K562 (cell line): ENCODE measurements around the gene CPM. TPM values are rescaled to one million over a fixed set of nuclear protein-coding genes. Genes with fewer than 3 reads are reported as not detected.

Source experiments
- BCL6 ChIP-seq: fragments of 250-450 bp; sonication (Bioruptor Pico); IDR thresholded peaks from 2 replicates; pipeline ENCODE4 v1.4.0; 2020
- BRD4 ChIP-seq: fragments of 200-600 bp; sonication (generic); IDR thresholded peaks from 2 replicates; pipeline ENCODE4 v1.6.1; 2017; ENCODE audit warnings: inconsistent platforms
- CCAR2 ChIP-seq: fragments of 200-400 bp; formaldehyde crosslinking; IDR thresholded peaks from 2 replicates; pipeline ENCODE4 v1.6.1; 2017; ENCODE audit warnings: mild to moderate bottlenecking, low read depth, low read length
- CREB3 ChIP-seq: fragments of 450-650 bp; conservative IDR thresholded peaks from 2 replicates; pipeline ENCODE4 v1.6.1; 2016; ENCODE audit warnings: missing genetic modification characterization, low read depth, mild to moderate bottlenecking, missing compliant biosample characterization, moderate library complexity
- DPF2 ChIP-seq: fragments of 450-650 bp; IDR thresholded peaks from 2 replicates; pipeline ENCODE4 v1.6.1; 2016
- EZH2 ChIP-seq: IDR thresholded peaks from 2 replicates; pipeline ENCODE4 v1.6.1; 2012; ENCODE audit warnings: low read depth, mild to moderate bottlenecking, inconsistent platforms, low read length, borderline replicate concordance
- HCFC1 ChIP-seq: IDR thresholded peaks from 2 replicates; pipeline ENCODE4 v1.6.1; 2012; ENCODE audit warnings: low read depth, low read length, improper control_type of control experiment
- HSF4 ChIP-seq: fragments of 250-450 bp; sonication (Bioruptor Pico); IDR thresholded peaks from 2 replicates; pipeline ENCODE4 v2.1.2; 2022; ENCODE audit warnings: mild to moderate bottlenecking, moderate library complexity, borderline replicate concordance
- NFE2L1 ChIP-seq: fragments of 450-650 bp; IDR thresholded peaks from 2 replicates; pipeline ENCODE4 v1.6.1; 2016; ENCODE audit warnings: missing genetic modification characterization, low read depth, mild to moderate bottlenecking, missing compliant biosample characterization, moderate library complexity, borderline replicate concordance
- NKRF ChIP-seq: fragments of 450-650 bp; IDR thresholded peaks from 2 replicates; pipeline ENCODE4 v1.6.1; 2016; ENCODE audit warnings: borderline replicate concordance
- RBM14 ChIP-seq: fragments of 200-400 bp; formaldehyde crosslinking; IDR thresholded peaks from 2 replicates; pipeline ENCODE4 v1.6.1; 2018; ENCODE audit warnings: low read depth, mild to moderate bottlenecking, low read length, moderate library complexity, borderline replicate concordance; ENCODE audit not compliant: insufficient read depth
- RBM34 ChIP-seq: fragments of 200-400 bp; formaldehyde crosslinking; IDR thresholded peaks from 2 replicates; pipeline ENCODE4 v1.6.1; 2018; ENCODE audit warnings: low read length, borderline replicate concordance; ENCODE audit not compliant: insufficient read depth
- TRIM25 ChIP-seq: fragments of 450-650 bp; IDR thresholded peaks from 2 replicates; pipeline ENCODE4 v1.7.0; 2016; ENCODE audit warnings: borderline replicate concordance
- VEZF1 ChIP-seq: fragments of 200-800 bp; sonication (Bioruptor generic); IDR thresholded peaks from 2 replicates; pipeline ENCODE4 v1.6.1; 2017; ENCODE audit warnings: missing genetic modification characterization, missing compliant biosample characterization
- ZNF232 ChIP-seq: sonication (generic); formaldehyde crosslinking; IDR thresholded peaks from 2 replicates; pipeline ENCODE4 v1.8.0; 2022; ENCODE audit warnings: mild to moderate bottlenecking, missing genetic modification reagents
- ZNF280A ChIP-seq: fragments of 450-650 bp; IDR thresholded peaks from 2 replicates; pipeline ENCODE4 v1.6.1; 2018; ENCODE audit warnings: mild to moderate bottlenecking, low read depth; ENCODE audit not compliant: partially characterized antibody
- polyA plus RNA-seq, 8 experiments: library from polyadenylated mRNA; depleted of rRNA in 4 of 8; stranded (reverse) in 5 of 8; unstranded in 3 of 8; fragments of >200 nt; fragmentation: Nextera tagmentation in 2 of 8; fragmentation: Illumina TruSeq in 1 of 8; extraction: Ambion mirVana in 2 of 8; extraction: Trizol in 1 of 8; gene quantifications; 2 replicates each; pipeline versions ENCODE4 v1.2.1 to v1.2.3, GENCODE V29; 2011 to 2014; ENCODE audit warnings: inconsistent platforms in 1 of 8, missing spikeins in 1 of 8
- total RNA-seq, 7 experiments: library from RNA; depleted of rRNA in 6 of 7; stranded (reverse); fragments of >200 nt in 6 of 7; fragmentation: Illumina TruSeq in 2 of 7; extraction: Trizol in 2 of 7; gene quantifications; 2 replicates each; pipeline versions ENCODE4 v1.2.1 to v1.2.3, GENCODE V29; 2011 to 2021; ENCODE audit warnings: low replicate concordance in 1 of 7

CPM gene
- total and polyA plus RNA-seq, 9 of the 15 experiments (the other 6 are each of a cell fraction or from before 2014, with no cell fraction given) = 0.31 TPM; not detected in 8

GRCh38 chr12:68807576-68808387, 125.2 kb downstream of the CPM start, which contains the start of gene MDM2 (continued):
- TF ChIP-seq RBM14 (peak; percentile 89; the same call in 1 of the 2 replicates), RBM34 (no peak), DPF2 (no peak; the same call in 1 of the 2 replicates), ZNF280A (no peak), HCFC1 (peak; percentile 70), HSF4 (no peak), CCAR2 (no peak), CREB3 (tag) (no peak), EZH2 (no peak), BCL6 (CRISPR knock-in tag) (no peak), VEZF1 (peak; percentile 95), ZNF232 (peak; percentile 60; the same call in 1 of the 2 replicates), NKRF (0 out of 2 replicates have a peak, but pooled peaks have one; percentile 70), BRD4 (peak; percentile 56; the same call in 1 of the 2 replicates), NFE2L1 (tag) (no peak), TRIM25 (no peak)
